GM20000 (cell line): ENCODE data around the gene GATA2.

Source experiments
- DNase-seq: peaks from one replicate; pipeline ENCODE4 v3.0.0; 2012; ENCODE audit warnings: low spot score
- CTCF ChIP-seq: IDR thresholded peaks from 2 replicates; pipeline ENCODE4 v1.5.1; 2012; ENCODE audit warnings: mild to moderate bottlenecking, control low read depth; ENCODE audit errors: extremely low read depth, missing control alignments

GATA2 gene

GRCh38 chr3:128442070-128442469, 50.9 kb downstream of the GATA2 start:
- TF ChIP-seq CTCF = no peak
- no peak for DNase-seq

GRCh38 chr3:128439226-128439625, 53.8 kb downstream of the GATA2 start:
- no peak for TF ChIP-seq CTCF
- no peak for DNase-seq

- no peak for DNase-seq
- peak; percentile 24 for TF ChIP-seq CTCF
Measured at GRCh38 chr3:128438488-128439072, 54.4 kb downstream of the GATA2 start.

- DNase-seq = no peak
- no peak for TF ChIP-seq CTCF
Measured at GRCh38 chr3:128436214-128436613, 56.8 kb downstream of the GATA2 start.

- no peak for TF ChIP-seq CTCF
- DNase-seq = no peak
Measured at GRCh38 chr3:128435561-128435960, 57.4 kb downstream of the GATA2 start.

- no peak for TF ChIP-seq CTCF
Measured at GRCh38 chr3:128435058-128435457, 57.9 kb downstream of the GATA2 start.

GRCh38 chr3:128434524-128434923, 58.5 kb downstream of the GATA2 start:
- TF ChIP-seq CTCF = no peak
- no peak for DNase-seq

More at GRCh38 chr3:128435058-128435457, 57.9 kb downstream of the GATA2 start:
- no peak for DNase-seq
